ENCODE data around the gene HERPUD2. TPM values are rescaled to one million over a fixed set of nuclear protein-coding genes. Genes with fewer than 3 reads are reported as not detected.

The HERPUD2 gene
- total RNA-seq, 2 donors from 2014 or later, result 25.3 to 58.3 TPM

GRCh38 chr7:35630024-35630972 is 64.6 kb downstream of the HERPUD2 start:
- 77% methylated on average over 3 of the region's 3 CpGs for WGBS
- intact Hi-C loops (cut with DNase I), result no loop called here
- Histone ChIP-seq H3K9me3 (no peaks in the 10 kb centered on the region), H3K4me3 (no peak overlapping the region), H3K27ac (no peak overlapping the region), H3K27me3 (replicated peaks; ENCODE audit: insufficient read depth) (no peaks in the 10 kb centered on the region), H3K4me1 (replicated peaks) (no peaks in the 10 kb centered on the region), H3K36me3 (no peaks in the 10 kb centered on the region)
- TF ChIP-seq CTCF (IDR thresholded peaks at IDR 0.05), result no peak
- no peak for TF ChIP-seq POLR2AphosphoS5 (IDR thresholded peaks at IDR 0.05)
- TF ChIP-seq POLR2A (IDR thresholded peaks at IDR 0.05), result no peak
- no peak for DNase-seq (ENCODE audit: low spot score)

GRCh38 chr7:35624299-35625186 is 70.4 kb downstream of the HERPUD2 start:
- Histone ChIP-seq H3K4me3 (no peak overlapping the region), H3K27me3 (replicated peaks; ENCODE audit: insufficient read depth) (no peaks in the 10 kb centered on the region), H3K27ac (no peak overlapping the region), H3K36me3 (no peaks in the 10 kb centered on the region), H3K4me1 (replicated peaks) (no peaks in the 10 kb centered on the region), H3K9me3 (no peaks in the 10 kb centered on the region)
- intact Hi-C loops (cut with DNase I), result no loop called here
- TF ChIP-seq CTCF (IDR thresholded peaks at IDR 0.05) (peak in 3 of 4 experiments; percentile 61 to 65 (median 64)), POLR2AphosphoS5 (IDR thresholded peaks at IDR 0.05) (no peak)
- 47% methylated on average over 16 of the region's 16 CpGs for WGBS
- DNase-seq (ENCODE audit: low spot score), result no peak

GRCh38 chr7:35623381-35623780 is 71.6 kb downstream of the HERPUD2 start:
- intact Hi-C loops (cut with DNase I), result no loop called here
- no peaks in the 10 kb centered on the region for H3K9me3 ChIP-seq
- no peaks in the 10 kb centered on the region for H3K36me3 ChIP-seq
- TF ChIP-seq POLR2AphosphoS5 (IDR thresholded peaks at IDR 0.05) (no peak), CTCF (IDR thresholded peaks at IDR 0.05) (no peak), POLR2A (IDR thresholded peaks at IDR 0.05) (no peak)
- H3K27me3 ChIP-seq (replicated peaks; ENCODE audit: insufficient read depth), result no peaks in the 10 kb centered on the region
- WGBS, result 35% methylated on average over 2 of the region's 2 CpGs
- H3K4me3 ChIP-seq, result no peak overlapping the region
- DNase-seq (ENCODE audit: low spot score), result no peak
- no peak overlapping the region for H3K27ac ChIP-seq
- H3K4me1 ChIP-seq (replicated peaks), result no peaks in the 10 kb centered on the region

GRCh38 chr7:35619863-35620262 is 75.1 kb downstream of the HERPUD2 start:
- WGBS, result 53% methylated on average over 1 of the region's 1 CpG

More at GRCh38 chr7:35619863-35620262, 75.1 kb downstream of the HERPUD2 start:
- TF ChIP-seq POLR2AphosphoS5 (IDR thresholded peaks at IDR 0.05) (no peak), POLR2A (IDR thresholded peaks at IDR 0.05) (no peak), CTCF (IDR thresholded peaks at IDR 0.05) (no peak)
- H3K27me3 ChIP-seq (replicated peaks; ENCODE audit: insufficient read depth), result no peaks in the 10 kb centered on the region
- no peaks in the 10 kb centered on the region for H3K36me3 ChIP-seq
- H3K4me1 ChIP-seq (replicated peaks), result no peaks in the 10 kb centered on the region
- intact Hi-C loops (cut with DNase I), result no loop called here
- no peak overlapping the region for H3K27ac ChIP-seq
- H3K9me3 ChIP-seq, result no peaks in the 10 kb centered on the region
- H3K4me3 ChIP-seq, result no peak overlapping the region
- DNase-seq (ENCODE audit: low spot score), result no peak

All from prostate gland (tissue), 2 donors.